ENCODE measurements around the gene AREL1. TPM values are rescaled to one million over a fixed set of nuclear protein-coding genes. Genes with fewer than 3 reads are reported as not detected.

The AREL1 gene
- polyA plus RNA-seq, 1 donor (not counting 4 experiments of a cell fraction or from before 2014, with no cell fraction given): 31.2 TPM

- Histone ChIP-seq H3K4me2 (ENCODE audit: control insufficient read depth, extremely low read depth, insufficient read depth, low read depth, low read length) (no peak overlapping the region), H4K20me1 (ENCODE audit: control insufficient read depth, extremely low read depth, insufficient read depth, low read length) (no peaks in the 10 kb centered on the region), H3K9me1 (ENCODE audit: control insufficient read depth, extremely low read depth, insufficient read depth, low read length) (no peaks in the 10 kb centered on the region), H3K27ac (ENCODE audit: control insufficient read depth, insufficient read depth, low read length) (no peak overlapping the region), H3K36me3 (ENCODE audit: control insufficient read depth in 2 of 2, extremely low read depth in 1 of 2, insufficient read depth in 2 of 2, low read length in 2 of 2) (peaks cover 0 to 4% of the 10 kb centered on the region in 2 experiments), H3K79me2 (ENCODE audit: control insufficient read depth, insufficient read depth, low read length) (no peaks in the 10 kb centered on the region), H3K4me1 (ENCODE audit: control insufficient read depth, extremely low read depth, insufficient read depth, low read length) (no peaks in the 10 kb centered on the region), H3K4me3 (ENCODE audit: control insufficient read depth in 2 of 3, extremely low read depth in 1 of 3, insufficient read depth in 2 of 3, low read depth in 1 of 3, low read length in 3 of 3) (no peak overlapping the region), H3K27me3 (ENCODE audit: control insufficient read depth, extremely low read depth, insufficient read depth, low read length) (no peaks in the 10 kb centered on the region), H3K9me3 (ENCODE audit: control insufficient read depth, low read depth, low read length) (no peaks in the 10 kb centered on the region), H3K9ac (ENCODE audit: control insufficient read depth, extremely low read depth, insufficient read depth, low read length) (no peak overlapping the region), H2AFZ (ENCODE audit: control insufficient read depth, low read length) (no peak overlapping the region)
- TF ChIP-seq, protein P1, sequence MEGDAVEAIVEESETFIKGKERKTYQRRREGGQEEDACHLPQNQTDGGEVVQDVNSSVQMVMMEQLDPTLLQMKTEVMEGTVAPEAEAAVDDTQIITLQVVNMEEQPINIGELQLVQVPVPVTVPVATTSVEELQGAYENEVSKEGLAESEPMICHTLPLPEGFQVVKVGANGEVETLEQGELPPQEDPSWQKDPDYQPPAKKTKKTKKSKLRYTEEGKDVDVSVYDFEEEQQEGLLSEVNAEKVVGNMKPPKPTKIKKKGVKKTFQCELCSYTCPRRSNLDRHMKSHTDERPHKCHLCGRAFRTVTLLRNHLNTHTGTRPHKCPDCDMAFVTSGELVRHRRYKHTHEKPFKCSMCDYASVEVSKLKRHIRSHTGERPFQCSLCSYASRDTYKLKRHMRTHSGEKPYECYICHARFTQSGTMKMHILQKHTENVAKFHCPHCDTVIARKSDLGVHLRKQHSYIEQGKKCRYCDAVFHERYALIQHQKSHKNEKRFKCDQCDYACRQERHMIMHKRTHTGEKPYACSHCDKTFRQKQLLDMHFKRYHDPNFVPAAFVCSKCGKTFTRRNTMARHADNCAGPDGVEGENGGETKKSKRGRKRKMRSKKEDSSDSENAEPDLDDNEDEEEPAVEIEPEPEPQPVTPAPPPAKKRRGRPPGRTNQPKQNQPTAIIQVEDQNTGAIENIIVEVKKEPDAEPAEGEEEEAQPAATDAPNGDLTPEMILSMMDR (optimal IDR thresholded peaks at IDR 0.05 in 1 of 3, IDR thresholded peaks at IDR 0.05 in 1 of 3, conservative IDR thresholded peaks at IDR 0.05 in 1 of 3; ENCODE audit: extremely low read depth in 1 of 3, insufficient read depth in 2 of 3, low read length in 3 of 3): no peak
- TF ChIP-seq EZH2 (IDR thresholded peaks at IDR 0.05; ENCODE audit: low read length): no peak
- DNase-seq (ENCODE audit: low read depth, low spot score): no peak
- FAIRE-seq: no peak
- dilution Hi-C loops (cut with MboI; ENCODE audit: extremely low pct_ligation_motif_present, low sequenced_read_pairs): no loop called here
Measured at GRCh38 chr14:74735125-74735524, 22.2 kb upstream of the AREL1 start.

DNA sequence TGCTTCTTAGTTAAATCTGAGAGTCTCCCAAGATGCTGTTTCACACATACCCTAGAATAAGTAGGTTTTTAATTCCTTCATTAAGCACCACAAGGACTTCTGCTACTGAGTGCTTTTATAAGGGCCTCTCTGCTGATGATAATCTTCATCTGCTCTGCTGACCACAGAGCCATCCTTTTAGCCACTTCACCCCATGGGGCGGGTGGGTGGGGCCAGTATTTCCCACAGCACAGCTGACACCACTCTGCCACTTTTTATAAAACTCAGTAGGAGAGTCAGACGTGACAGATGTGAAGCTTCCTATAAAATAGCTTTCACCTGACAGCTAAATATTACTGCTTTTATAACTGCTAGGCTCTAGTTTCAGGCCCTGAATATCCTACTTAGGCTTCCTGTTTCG lies 20.3 kb upstream of the AREL1 start:
- H3K4me3 ChIP-seq (ENCODE audit: control insufficient read depth in 2 of 3, extremely low read depth in 1 of 3, insufficient read depth in 2 of 3, low read depth in 1 of 3, low read length in 3 of 3): no peak overlapping the region
- no peaks in the 10 kb centered on the region for H3K79me2 ChIP-seq (ENCODE audit: control insufficient read depth, insufficient read depth, low read length)
- H3K27me3 ChIP-seq (ENCODE audit: control insufficient read depth, extremely low read depth, insufficient read depth, low read length): no peaks in the 10 kb centered on the region
- dilution Hi-C loops (cut with MboI; ENCODE audit: extremely low pct_ligation_motif_present, low sequenced_read_pairs): no loop called here
- H3K4me1 ChIP-seq (ENCODE audit: control insufficient read depth, extremely low read depth, insufficient read depth, low read length): no peaks in the 10 kb centered on the region
- no peak for FAIRE-seq
- no peak overlapping the region for H3K9ac ChIP-seq (ENCODE audit: control insufficient read depth, extremely low read depth, insufficient read depth, low read length)
- no peaks in the 10 kb centered on the region for H4K20me1 ChIP-seq (ENCODE audit: control insufficient read depth, extremely low read depth, insufficient read depth, low read length)
- H3K9me1 ChIP-seq (ENCODE audit: control insufficient read depth, extremely low read depth, insufficient read depth, low read length): no peaks in the 10 kb centered on the region
- no peak overlapping the region for H3K4me2 ChIP-seq (ENCODE audit: control insufficient read depth, extremely low read depth, insufficient read depth, low read depth, low read length)
- DNase-seq (ENCODE audit: low read depth, low spot score): no peak
- no peak overlapping the region for H3K27ac ChIP-seq (ENCODE audit: control insufficient read depth, insufficient read depth, low read length)
- no peak for TF ChIP-seq EZH2 (IDR thresholded peaks at IDR 0.05; ENCODE audit: low read length)
- TF ChIP-seq, protein P1 (optimal IDR thresholded peaks at IDR 0.05 in 1 of 3, IDR thresholded peaks at IDR 0.05 in 1 of 3, conservative IDR thresholded peaks at IDR 0.05 in 1 of 3; ENCODE audit: extremely low read depth in 1 of 3, insufficient read depth in 2 of 3, low read length in 3 of 3): no peak
- peaks cover 0 to 4% of the 10 kb centered on the region in 2 experiments for H3K36me3 ChIP-seq (ENCODE audit: control insufficient read depth in 2 of 2, extremely low read depth in 1 of 2, insufficient read depth in 2 of 2, low read length in 2 of 2)
- no peaks in the 10 kb centered on the region for H3K9me3 ChIP-seq (ENCODE audit: control insufficient read depth, low read depth, low read length)
- no peak overlapping the region for H2AFZ ChIP-seq (ENCODE audit: control insufficient read depth, low read length)

All from keratinocyte (primary cell).